ENCODE measurements around the gene PAN2. TPM values are rescaled to one million over a fixed set of nuclear protein-coding genes. Genes with fewer than 3 reads are reported as not detected.

Gene PAN2
- total RNA-seq, 2 experiments from 2014 or later: 55.7 to 69.0 TPM

DNA sequence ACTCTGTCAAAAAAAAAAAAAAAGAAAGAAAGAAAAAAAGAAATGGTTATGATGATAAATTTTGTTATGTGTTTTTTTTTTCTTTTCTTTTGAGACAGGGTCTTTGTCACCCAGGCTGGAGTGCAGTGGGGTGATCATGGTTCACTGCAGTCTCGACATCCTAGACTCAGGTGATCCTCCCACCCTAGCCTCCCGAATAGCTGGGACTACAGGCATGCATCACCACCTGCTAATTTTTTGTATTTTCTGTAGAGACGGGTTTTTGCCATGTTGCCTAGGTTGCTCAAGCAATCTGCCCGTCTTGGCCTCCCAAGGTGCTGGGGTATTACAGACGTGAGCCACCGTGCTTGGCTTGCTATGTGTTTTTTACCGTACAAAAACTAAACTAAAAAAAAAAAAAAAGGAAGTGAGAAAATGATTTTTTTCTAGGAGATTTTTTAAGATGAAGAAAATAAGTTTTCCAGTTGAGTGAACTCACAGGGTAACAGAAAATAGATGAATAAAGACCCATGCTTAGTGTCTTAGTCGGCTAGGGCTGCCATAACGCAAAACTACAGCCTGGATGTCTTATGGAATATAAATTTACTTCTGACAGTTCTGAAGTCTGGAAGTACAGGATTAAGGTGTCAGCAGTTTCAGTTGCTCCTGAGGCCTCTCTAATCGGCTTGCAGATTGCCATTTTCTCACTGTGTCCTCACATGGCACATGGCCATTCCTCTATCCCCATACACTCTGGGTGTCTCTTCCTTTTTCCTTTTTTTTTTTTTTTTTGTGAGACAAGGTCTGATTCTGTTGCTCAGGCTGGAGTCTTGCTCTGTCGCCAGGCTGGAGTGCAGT, 42.0 kb upstream of the PAN2 start:
- Mint-ChIP-seq H3K4me1 (ENCODE audit: low read depth) (no peaks in the 10 kb centered on the region), H3K4me3 (no peak overlapping the region), H3K27me3 (no peaks in the 10 kb centered on the region), H3K9me3 (peaks cover 5% of the 10 kb centered on the region), H3K27ac (no peak overlapping the region), H3K36me3 (ENCODE audit: low read depth) (no peaks in the 10 kb centered on the region)
- ATAC-seq (no peak), DNase-seq (no peak)
- TF ChIP-seq, protein P1, sequence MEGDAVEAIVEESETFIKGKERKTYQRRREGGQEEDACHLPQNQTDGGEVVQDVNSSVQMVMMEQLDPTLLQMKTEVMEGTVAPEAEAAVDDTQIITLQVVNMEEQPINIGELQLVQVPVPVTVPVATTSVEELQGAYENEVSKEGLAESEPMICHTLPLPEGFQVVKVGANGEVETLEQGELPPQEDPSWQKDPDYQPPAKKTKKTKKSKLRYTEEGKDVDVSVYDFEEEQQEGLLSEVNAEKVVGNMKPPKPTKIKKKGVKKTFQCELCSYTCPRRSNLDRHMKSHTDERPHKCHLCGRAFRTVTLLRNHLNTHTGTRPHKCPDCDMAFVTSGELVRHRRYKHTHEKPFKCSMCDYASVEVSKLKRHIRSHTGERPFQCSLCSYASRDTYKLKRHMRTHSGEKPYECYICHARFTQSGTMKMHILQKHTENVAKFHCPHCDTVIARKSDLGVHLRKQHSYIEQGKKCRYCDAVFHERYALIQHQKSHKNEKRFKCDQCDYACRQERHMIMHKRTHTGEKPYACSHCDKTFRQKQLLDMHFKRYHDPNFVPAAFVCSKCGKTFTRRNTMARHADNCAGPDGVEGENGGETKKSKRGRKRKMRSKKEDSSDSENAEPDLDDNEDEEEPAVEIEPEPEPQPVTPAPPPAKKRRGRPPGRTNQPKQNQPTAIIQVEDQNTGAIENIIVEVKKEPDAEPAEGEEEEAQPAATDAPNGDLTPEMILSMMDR (IDR thresholded peaks at IDR 0.05): no peak
- ChIA-PET POLR2A (no interaction called here), CTCF (interaction anchor here (1.5 kb wide), 1 partner anchor 88 kb away, joined by 3 read pairs; no protein-coding TSS in a partner anchor)
- intact Hi-C loops (cut with micrococcal nuclease): no loop called here

DNA sequence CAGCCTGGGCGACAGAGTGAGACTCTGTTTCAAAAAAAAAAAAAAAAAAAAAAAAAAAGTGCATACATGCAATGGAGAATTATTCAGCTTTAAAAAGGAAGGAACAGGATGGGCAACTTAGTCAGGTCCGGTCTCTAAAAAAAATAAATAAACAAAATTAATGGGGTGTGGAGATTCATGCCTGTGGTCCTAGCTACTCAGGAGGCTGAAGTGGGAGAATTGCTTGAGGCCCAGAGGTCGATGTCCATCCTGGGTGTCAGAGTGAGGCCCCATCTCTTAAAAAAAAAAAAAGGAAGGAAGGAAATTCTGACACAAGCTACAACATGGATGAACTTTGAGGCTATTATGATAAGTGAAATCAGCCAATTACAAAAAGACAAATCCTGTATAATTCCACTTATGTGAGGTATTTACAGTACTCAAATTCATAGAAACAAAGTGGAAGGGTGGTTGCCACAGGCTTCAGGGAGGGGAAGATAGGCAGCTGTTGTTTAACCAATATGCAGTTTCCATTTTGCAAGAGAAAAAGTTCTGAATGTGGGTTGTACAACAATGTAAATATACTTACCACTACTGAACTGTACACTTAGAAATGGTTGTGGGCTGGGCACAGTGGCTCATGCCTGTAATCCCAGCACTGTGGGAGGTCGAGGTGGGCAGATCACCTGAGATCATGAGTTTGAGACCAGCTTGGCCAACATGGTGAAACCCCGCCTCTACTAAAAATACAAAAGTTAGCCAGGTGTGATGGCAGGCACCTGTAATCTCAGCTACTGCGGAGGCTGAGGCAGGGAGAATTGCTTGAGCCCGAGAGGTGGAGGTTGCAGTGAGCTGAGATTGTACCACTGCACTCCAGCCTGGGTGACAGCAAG, 41.2 kb upstream of the PAN2 start:
- no peaks in the 10 kb centered on the region for H3K4me1 Mint-ChIP-seq (ENCODE audit: low read depth)
- H3K27ac Mint-ChIP-seq: no peak overlapping the region
- no peak for ATAC-seq
- POLR2A ChIA-PET: interaction anchor here (0.7 kb wide), 1 partner anchor 66 kb away, joined by 4 read pairs; no protein-coding TSS in a partner anchor
- DNase-seq: no peak
- H3K9me3 Mint-ChIP-seq: peaks cover 5% of the 10 kb centered on the region
- no peak overlapping the region for H3K4me3 Mint-ChIP-seq
- no peaks in the 10 kb centered on the region for H3K36me3 Mint-ChIP-seq (ENCODE audit: low read depth)
- TF ChIP-seq, protein P1 (IDR thresholded peaks at IDR 0.05): no peak
- intact Hi-C loops (cut with micrococcal nuclease): no loop called here
- no peaks in the 10 kb centered on the region for H3K27me3 Mint-ChIP-seq
- CTCF ChIA-PET: interaction anchor here (1.5 kb wide), 1 partner anchor 89 kb away, joined by 3 read pairs; no protein-coding TSS in a partner anchor

DNA sequence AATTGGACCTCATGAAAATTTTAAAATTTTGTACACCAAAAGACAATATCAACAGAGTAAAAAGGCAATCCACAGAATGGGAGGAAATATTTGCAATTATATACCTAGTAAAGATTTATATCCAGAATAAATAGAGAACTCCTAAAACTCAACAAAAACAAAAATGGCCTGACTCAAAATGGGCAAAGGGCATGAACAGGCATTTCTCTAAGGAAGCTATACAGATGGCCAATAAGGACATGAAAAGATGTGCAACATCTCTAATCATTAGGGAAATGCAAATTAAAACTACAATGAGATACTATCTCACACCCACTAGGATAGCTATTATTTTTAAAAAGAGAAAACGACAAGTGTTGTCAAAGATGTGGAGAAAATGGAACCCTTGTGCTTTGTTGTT, 39.7 kb upstream of the PAN2 start:
- Mint-ChIP-seq H3K4me1 (ENCODE audit: low read depth) (no peaks in the 10 kb centered on the region), H3K9me3 (peaks cover 5% of the 10 kb centered on the region), H3K4me3 (no peak overlapping the region), H3K36me3 (ENCODE audit: low read depth) (no peaks in the 10 kb centered on the region), H3K27me3 (no peaks in the 10 kb centered on the region), H3K27ac (no peak overlapping the region)
- CTCF ChIA-PET: interaction anchor here (0.6 to 1.3 kb wide), 2 partner anchors 91 to 133 kb away, joined by 3 read pairs; no protein-coding TSS in a partner anchor
- POLR2A ChIA-PET: interaction anchor here (0.6 kb wide), 1 partner anchor 27 kb away, joined by 3 read pairs; no protein-coding TSS in a partner anchor
- intact Hi-C loops (cut with micrococcal nuclease): no loop called here
- no peak for ATAC-seq
- TF ChIP-seq, protein P1 (IDR thresholded peaks at IDR 0.05): no peak
- no peak for DNase-seq

DNA sequence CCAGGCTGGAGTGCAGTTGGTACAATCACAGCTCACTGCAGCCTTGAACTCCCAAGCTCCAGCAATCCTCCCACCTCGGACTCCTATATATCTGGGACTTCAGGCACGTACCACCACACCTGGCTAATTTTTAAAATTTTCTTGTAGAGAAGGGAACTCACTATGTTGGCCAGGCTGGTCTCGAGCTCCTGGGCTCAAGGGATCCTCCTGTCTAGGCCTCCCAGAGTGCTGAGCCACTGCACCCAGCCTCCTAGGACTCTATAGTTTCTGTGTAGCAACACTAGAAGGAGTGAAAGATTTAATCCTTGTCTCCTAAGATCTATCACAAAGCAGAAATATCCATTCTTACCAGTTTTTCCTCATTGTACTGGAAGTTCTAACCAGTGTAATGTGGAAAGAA, 33.1 kb upstream of the PAN2 start:
- H3K9me3 Mint-ChIP-seq: no peaks in the 10 kb centered on the region
- no peaks in the 10 kb centered on the region for H3K27me3 Mint-ChIP-seq
- DNase-seq: no peak
- H3K36me3 Mint-ChIP-seq (ENCODE audit: low read depth): no peaks in the 10 kb centered on the region
- no peak overlapping the region for H3K4me3 Mint-ChIP-seq
- no peaks in the 10 kb centered on the region for H3K4me1 Mint-ChIP-seq (ENCODE audit: low read depth)
- intact Hi-C loops (cut with micrococcal nuclease): no loop called here
- ATAC-seq: no peak
- TF ChIP-seq, protein P1 (IDR thresholded peaks at IDR 0.05): no peak
- ChIA-PET POLR2A (no interaction called here), CTCF (interaction anchor here (1.0 kb wide), 1 partner anchor 9 kb away, joined by 3 read pairs; no protein-coding TSS in a partner anchor)
- H3K27ac Mint-ChIP-seq: no peak overlapping the region
